HTERT RPE-1 (cell line): Measurements from ENCODE around the gene ZFP1.

Experiments used
- in situ Hi-C: fragments of 300-500 bp; cut with MboI; formaldehyde crosslinking; loops from 4 replicates; pipeline ENCODE4 v1.14.3; 2020; ENCODE audit warnings: low sequenced_read_pairs

The ZFP1 gene

GRCh38 chr16:75147968-75148310 is 385 bp upstream of the ZFP1 start:
- in situ Hi-C loops = no loop called here

- in situ Hi-C loops = no loop called here
Observed at GRCh38 chr16:75151798-75152197, 3.5 kb downstream of the ZFP1 start.

GRCh38 chr16:75152635-75153034 is 4.3 kb downstream of the ZFP1 start:
- in situ Hi-C loops = no loop called here

GRCh38 chr16:75160386-75160785 is 12.1 kb downstream of the ZFP1 start:
- in situ Hi-C loops = no loop called here

- in situ Hi-C loops = no loop called here
Observed at GRCh38 chr16:75169899-75170405, 21.6 kb downstream of the ZFP1 start.

GRCh38 chr16:75172578-75172977 is 24.3 kb downstream of the ZFP1 start:
- in situ Hi-C loops = no loop called here

GRCh38 chr16:75175074-75175473 is 26.8 kb downstream of the ZFP1 start:
- in situ Hi-C loops = no loop called here

- in situ Hi-C loops = no loop called here
Observed at GRCh38 chr16:75176926-75177325, 28.6 kb downstream of the ZFP1 start.

- in situ Hi-C loops = no loop called here
Observed at GRCh38 chr16:75179208-75179607, 30.9 kb downstream of the ZFP1 start.

- in situ Hi-C loops = no loop called here
Observed at GRCh38 chr16:75181630-75182029, 33.3 kb downstream of the ZFP1 start.

- in situ Hi-C loops = no loop called here
Observed at GRCh38 chr16:75188832-75189477, 40.6 kb downstream of the ZFP1 start.

- in situ Hi-C loops = no loop called here
Observed at GRCh38 chr16:75189638-75190245, 41.4 kb downstream of the ZFP1 start.

- in situ Hi-C loops = no loop called here
Observed at GRCh38 chr16:75192606-75193264, 44.4 kb downstream of the ZFP1 start.

- in situ Hi-C loops = no loop called here
Observed at GRCh38 chr16:75193265-75193650, 44.9 kb downstream of the ZFP1 start.

GRCh38 chr16:75193730-75194444 is 45.6 kb downstream of the ZFP1 start:
- in situ Hi-C loops = no loop called here

- in situ Hi-C loops = no loop called here
Observed at GRCh38 chr16:75195811-75196790, 47.8 kb downstream of the ZFP1 start.

GRCh38 chr16:75196836-75197235 is 48.5 kb downstream of the ZFP1 start:
- in situ Hi-C loops = no loop called here

- in situ Hi-C loops = no loop called here
Observed at GRCh38 chr16:75197522-75198134, 49.3 kb downstream of the ZFP1 start.

- in situ Hi-C loops = no loop called here
Observed at GRCh38 chr16:75198135-75198600, 49.8 kb downstream of the ZFP1 start.

- in situ Hi-C loops = no loop called here
Observed at GRCh38 chr16:75202069-75202590, 53.8 kb downstream of the ZFP1 start.
